Thoracic aorta (tissue), 2 donors: ENCODE data around the gene FAM3D. TPM values are rescaled to one million over a fixed set of nuclear protein-coding genes. Genes with fewer than 3 reads are reported as not detected.

Experiments used
- ATAC-seq: fragments of 150-250 bp; one replicate; pipeline ENCODE4 v1.8.0; 2017; ENCODE audit warnings: low read depth; ENCODE audit not compliant: insufficient number of reproducible peaks, low FRiP score
- DNase-seq: peaks from one replicate; pipeline ENCODE4 v3.0.0-alpha.2; 2020; ENCODE audit warnings: low spot score
- H3K27ac ChIP-seq, 2 donors: fragments of 200-600 bp; sonication (generic); 1 replicate in 1 of 2; 2 replicates in 1 of 2; pipeline ENCODE4 v1.5.1; 2016; ENCODE audit warnings: mild to moderate bottlenecking in 2 of 2, moderate library complexity in 2 of 2
- H3K27me3 ChIP-seq: fragments of 200-600 bp; sonication (generic); replicated peaks from 2 replicates; pipeline ENCODE4 v1.6.0; 2016; ENCODE audit warnings: mild to moderate bottlenecking; ENCODE audit not compliant: insufficient read depth
- H3K36me3 ChIP-seq: fragments of 200-600 bp; sonication (generic); one replicate; pipeline ENCODE4 v1.5.1; 2016
- H3K4me1 ChIP-seq, 2 donors: fragments of 200-600 bp; sonication (generic); 1 replicate in 1 of 2; 2 replicates in 1 of 2; pipeline versions ENCODE4 v1.5.1 to v1.6.0; 2016; ENCODE audit warnings: low read depth in 2 of 2, mild to moderate bottlenecking in 1 of 2; ENCODE audit not compliant: control insufficient read depth in 1 of 2
- H3K4me3 ChIP-seq: fragments of 200-600 bp; sonication (generic); 2 replicates; pipeline ENCODE4 v1.5.1; 2016; ENCODE audit warnings: mild to moderate bottlenecking
- H3K9me3 ChIP-seq: fragments of 200-600 bp; sonication (generic); 2 replicates; pipeline ENCODE4 v1.5.1; 2016
- total RNA-seq, 2 donors: library from RNA; depleted of rRNA; stranded (reverse); fragments of >200 nt; gene quantifications; one replicate each; pipeline versions ENCODE4 v1.1.0 to v1.2.3, GENCODE V29; 2016
- TF ChIP-seq, protein P1 (sequence below): fragments of 200-600 bp; sonication (generic); IDR thresholded peaks from one replicate; pipeline ENCODE4 v1.5.1; 2019; ENCODE audit warnings: antibody characterized with exemption

Gene FAM3D
- total RNA-seq, 2 donors from 2014 or later = not detected

DNA sequence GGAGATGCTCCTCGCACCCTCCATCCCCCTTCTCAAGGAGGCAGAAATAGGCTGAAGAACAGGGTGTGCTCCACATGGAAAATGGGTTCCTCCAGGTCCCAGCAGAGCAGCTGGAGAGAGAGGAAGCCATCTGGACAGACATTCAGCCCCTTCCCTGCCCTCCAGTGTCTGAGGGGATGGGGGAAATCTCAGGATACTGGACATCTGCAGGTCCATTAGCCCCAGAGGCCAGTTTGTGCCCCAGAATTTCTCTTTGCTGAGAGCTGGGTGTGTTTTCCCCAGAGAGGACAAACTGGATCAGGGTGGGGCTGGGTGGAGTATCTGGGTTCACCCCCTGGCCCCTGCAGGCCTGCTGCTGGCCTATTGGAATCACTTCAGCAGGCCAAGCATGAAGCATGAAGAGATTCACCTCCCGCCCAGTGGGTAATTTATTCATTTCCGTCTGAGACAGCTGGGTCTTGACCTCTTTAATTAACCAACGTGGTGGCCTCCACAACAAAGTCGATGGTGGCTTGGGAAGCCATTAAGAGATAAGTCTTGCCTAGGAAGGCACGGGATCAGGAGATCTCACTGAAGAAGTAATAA, 4.6 kb downstream of the FAM3D start:
- no peak overlapping the region for H3K27ac ChIP-seq
- DNase-seq = no peak
- no peaks in the 10 kb centered on the region for H3K4me1 ChIP-seq
- H3K36me3 ChIP-seq = no peaks in the 10 kb centered on the region
- H3K4me3 ChIP-seq = no peak overlapping the region
- TF ChIP-seq, protein P1, sequence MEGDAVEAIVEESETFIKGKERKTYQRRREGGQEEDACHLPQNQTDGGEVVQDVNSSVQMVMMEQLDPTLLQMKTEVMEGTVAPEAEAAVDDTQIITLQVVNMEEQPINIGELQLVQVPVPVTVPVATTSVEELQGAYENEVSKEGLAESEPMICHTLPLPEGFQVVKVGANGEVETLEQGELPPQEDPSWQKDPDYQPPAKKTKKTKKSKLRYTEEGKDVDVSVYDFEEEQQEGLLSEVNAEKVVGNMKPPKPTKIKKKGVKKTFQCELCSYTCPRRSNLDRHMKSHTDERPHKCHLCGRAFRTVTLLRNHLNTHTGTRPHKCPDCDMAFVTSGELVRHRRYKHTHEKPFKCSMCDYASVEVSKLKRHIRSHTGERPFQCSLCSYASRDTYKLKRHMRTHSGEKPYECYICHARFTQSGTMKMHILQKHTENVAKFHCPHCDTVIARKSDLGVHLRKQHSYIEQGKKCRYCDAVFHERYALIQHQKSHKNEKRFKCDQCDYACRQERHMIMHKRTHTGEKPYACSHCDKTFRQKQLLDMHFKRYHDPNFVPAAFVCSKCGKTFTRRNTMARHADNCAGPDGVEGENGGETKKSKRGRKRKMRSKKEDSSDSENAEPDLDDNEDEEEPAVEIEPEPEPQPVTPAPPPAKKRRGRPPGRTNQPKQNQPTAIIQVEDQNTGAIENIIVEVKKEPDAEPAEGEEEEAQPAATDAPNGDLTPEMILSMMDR = no peak
- H3K9me3 ChIP-seq = no peaks in the 10 kb centered on the region
- no peak for ATAC-seq
- no peaks in the 10 kb centered on the region for H3K27me3 ChIP-seq

DNA sequence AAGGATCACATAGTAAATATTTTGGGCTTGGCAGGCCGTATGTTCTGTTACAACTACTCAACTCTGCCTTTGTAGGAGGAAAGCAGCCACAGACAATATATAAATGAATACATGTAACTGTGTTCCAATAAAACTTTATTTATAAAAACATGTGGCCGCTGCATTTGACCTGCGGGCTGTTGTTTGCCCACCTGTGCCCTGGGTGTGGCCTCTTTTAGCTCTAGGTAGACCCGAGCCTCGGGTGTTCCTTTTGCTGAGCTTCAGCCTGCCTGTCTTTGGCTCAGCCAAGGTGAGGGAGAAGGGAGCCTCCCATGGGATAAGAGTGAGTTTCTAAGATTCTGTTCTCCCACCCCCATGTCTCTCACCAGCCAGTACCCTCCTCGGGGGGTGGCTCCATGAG, 5.6 kb downstream of the FAM3D start:
- Histone ChIP-seq H3K9me3 (no peaks in the 10 kb centered on the region), H3K36me3 (no peaks in the 10 kb centered on the region), H3K4me3 (no peak overlapping the region), H3K27ac (no peak overlapping the region), H3K4me1 (no peaks in the 10 kb centered on the region), H3K27me3 (no peaks in the 10 kb centered on the region)
- ATAC-seq (no peak), DNase-seq (no peak)
- TF ChIP-seq, protein P1 = no peak

DNA sequence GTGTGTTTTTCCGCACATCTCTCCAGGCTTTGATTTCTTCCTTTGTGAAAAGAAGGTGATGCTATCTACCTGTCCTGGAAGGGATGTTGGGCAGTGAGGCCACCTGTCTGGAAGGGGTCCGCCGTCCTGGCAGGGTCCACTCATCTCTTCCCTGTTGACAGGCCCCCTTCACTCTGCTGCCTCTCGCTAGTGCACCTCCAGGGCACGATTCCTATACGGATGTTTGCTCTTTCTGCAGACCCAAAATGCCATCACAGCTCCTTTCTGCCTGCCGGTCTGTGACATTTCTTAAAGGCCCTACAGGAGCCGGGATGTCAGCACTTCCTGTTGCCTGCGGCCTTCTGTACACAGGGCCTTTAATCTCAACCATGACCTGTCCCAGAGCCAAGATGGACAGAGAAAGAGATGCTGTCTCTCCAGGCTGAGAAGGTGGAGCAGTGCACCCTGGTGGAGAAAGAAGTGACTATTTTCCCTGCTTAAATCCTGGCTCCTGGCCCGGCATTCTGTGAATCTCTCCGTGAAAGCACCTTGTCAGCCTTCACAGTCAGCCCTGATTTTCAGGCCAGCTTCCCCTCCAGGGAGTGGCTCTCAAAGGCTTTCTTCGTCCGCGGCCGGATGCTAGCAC, 7.4 kb downstream of the FAM3D start:
- H3K9me3 ChIP-seq = no peaks in the 10 kb centered on the region
- no peak overlapping the region for H3K27ac ChIP-seq
- TF ChIP-seq, protein P1 = no peak
- H3K27me3 ChIP-seq = no peaks in the 10 kb centered on the region
- no peak overlapping the region for H3K4me3 ChIP-seq
- no peak for ATAC-seq
- H3K4me1 ChIP-seq = no peaks in the 10 kb centered on the region
- no peak for DNase-seq
- no peaks in the 10 kb centered on the region for H3K36me3 ChIP-seq

DNA sequence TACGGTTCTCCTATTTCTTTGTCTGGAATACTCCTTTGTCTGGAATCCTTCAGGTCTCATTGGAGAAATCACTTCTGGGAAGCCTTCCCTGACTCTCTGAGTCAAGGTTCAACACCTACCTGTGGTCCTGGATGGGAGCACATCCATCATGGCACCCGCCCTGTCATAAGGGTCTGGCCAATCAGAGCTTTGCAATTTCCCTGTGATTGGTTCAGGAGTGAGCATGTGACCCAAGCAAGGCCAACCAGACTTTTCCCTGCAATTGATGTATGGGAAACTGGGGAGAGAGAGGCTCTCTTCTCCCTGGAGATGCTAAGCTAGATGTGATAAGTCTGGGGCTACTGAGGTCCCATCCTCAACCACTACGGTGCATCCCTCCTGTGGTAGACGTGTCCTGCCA, 8.1 kb downstream of the FAM3D start:
- H3K4me3 ChIP-seq = no peak overlapping the region

DNA sequence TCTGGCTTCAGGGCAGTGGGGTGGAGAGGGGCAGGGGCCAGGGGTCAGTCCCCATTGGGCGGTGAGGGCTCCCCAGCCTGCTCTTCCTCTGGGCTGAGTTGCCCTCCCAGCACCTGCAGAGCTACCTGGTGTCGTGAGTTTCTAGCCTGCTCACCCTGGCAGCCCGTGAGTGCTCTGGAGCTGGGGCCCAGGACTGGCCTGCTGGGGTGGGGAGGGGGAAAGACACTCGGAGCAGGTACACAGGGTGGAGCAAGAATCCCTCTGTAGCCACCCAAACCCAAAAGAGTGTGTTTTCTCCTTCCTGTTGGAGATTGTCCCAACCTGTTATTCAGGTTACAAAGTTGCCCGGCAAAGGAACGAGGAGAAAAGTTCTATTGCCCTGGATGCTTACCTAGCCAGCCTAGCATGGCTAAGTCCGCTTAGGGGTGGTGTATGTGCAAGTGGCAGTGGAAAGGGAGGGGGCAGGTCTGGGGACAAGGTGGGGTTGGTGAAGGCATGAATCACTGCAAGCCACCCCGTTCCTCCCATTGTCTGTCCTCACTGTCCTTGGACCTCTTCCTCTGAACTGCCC, 8.9 kb downstream of the FAM3D start:
- TF ChIP-seq, protein P1 = no peak
- Histone ChIP-seq H3K27me3 (no peaks in the 10 kb centered on the region), H3K36me3 (no peaks in the 10 kb centered on the region), H3K27ac (no peak overlapping the region), H3K4me1 (no peaks in the 10 kb centered on the region), H3K4me3 (no peak overlapping the region), H3K9me3 (no peaks in the 10 kb centered on the region)
- ATAC-seq = no peak
- no peak for DNase-seq

More for the DNA sequence above, 8.1 kb downstream of the FAM3D start:
- Histone ChIP-seq H3K9me3 (no peaks in the 10 kb centered on the region), H3K4me1 (no peaks in the 10 kb centered on the region), H3K36me3 (no peaks in the 10 kb centered on the region), H3K27me3 (no peaks in the 10 kb centered on the region), H3K27ac (no peak overlapping the region)
- ATAC-seq = no peak
- DNase-seq = no peak
- TF ChIP-seq, protein P1 = no peak
